CD4-positive, alpha-beta T cell treated with Interferon gamma for 1 hour (primary cell): ENCODE results near the gene CRYAA.
"Not testable (repeated sequence)": the region's sequence is repeated elsewhere in the genome, so short reads cannot be mapped to it uniquely, and the experiment has no call there.

ENCODE experiments used
- DNase-seq: peaks from one replicate; pipeline ENCODE4 v3.0.0-alpha.2; 2020

Gene CRYAA, protein sequence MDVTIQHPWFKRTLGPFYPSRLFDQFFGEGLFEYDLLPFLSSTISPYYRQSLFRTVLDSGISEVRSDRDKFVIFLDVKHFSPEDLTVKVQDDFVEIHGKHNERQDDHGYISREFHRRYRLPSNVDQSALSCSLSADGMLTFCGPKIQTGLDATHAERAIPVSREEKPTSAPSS

DNA sequence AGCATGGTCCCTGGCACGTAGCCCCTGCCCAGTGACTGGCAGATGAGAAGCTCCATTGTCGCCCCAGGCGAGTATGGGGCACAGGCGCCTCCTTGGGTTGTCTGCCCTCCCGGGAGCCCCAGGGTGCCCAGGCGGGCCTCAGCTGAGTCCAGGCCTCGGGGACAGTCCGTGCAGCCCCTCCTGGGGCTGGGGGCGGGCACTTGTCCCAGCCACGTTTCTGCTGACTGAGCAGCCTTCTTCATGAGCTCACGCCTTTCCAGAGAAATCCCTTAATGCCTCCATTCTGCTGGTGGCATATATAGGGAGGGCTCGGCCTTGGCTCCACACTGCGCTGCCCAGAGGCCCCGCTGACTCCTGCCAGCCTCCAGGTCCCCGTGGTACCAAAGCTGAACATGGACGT lies at the start of gene CRYAA:
Gene CRYAA, plus strand, starts transcription at position 301 of the 400 bp plus-strand sequence. Its CDS starts 92 bp downstream, at position 393.
- DNase-seq, result not testable (repeated sequence)

DNA sequence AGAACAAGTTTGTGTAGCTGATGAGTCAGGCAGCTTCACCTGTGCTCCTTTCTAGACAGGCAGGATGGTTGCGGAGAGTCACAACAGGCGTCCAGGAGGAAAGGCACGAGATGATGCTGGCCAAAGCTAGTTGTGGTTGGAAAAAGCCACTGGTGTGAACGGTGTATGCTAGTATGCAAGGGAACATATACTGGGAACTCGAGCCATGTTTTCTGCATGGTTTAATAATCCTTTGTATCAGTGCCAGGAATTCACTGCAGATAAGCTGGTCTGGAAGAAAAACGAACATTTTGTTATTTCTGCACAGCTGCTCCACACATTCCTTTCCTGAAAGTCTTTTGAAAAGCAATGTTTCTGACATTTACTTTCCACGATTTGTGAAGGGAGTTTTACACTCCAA lies 38.7 kb upstream of the CRYAA start:
- DNase-seq, result not testable (repeated sequence)

DNA sequence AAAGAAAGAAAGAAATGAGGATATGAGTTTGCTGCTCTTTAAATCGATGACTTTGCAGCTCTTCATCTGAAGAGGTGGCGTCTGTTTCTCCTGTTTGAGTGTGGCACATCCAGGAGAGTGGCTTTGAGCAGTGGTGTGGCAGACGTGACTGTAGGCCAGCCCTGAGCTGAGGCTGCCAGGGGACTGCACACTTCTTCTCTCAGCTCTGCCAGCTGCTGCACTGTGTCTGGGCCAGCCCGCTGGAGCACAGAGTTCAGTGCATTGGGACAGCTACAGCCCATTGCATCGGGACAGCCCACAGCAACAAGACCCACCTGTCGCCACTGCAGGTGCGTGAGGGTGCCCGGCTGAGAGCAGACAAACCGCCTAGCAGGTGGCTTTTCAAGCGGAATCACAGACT lies 34.3 kb upstream of the CRYAA start:
- DNase-seq, result not testable (repeated sequence)

DNA sequence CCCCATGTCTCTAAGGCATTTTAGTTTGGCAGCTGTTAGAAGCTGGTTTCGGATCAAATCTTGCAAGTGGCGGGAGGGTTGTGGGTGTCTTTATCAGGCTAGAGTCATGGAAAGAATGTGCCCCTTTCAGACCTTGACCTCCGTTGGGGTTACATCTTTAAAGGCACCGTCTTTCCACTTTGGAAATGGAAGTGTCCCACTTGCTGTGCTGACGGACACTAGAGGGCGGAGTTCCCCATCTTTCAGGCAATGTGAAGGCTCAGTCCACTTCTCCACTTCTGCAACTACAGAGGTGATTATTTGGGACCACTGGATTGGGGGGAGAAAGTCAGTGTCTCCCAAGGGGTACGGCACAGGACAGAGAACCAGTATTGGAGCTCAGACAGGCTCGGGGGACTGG lies 29.9 kb upstream of the CRYAA start:
- not testable (repeated sequence) for DNase-seq

DNA sequence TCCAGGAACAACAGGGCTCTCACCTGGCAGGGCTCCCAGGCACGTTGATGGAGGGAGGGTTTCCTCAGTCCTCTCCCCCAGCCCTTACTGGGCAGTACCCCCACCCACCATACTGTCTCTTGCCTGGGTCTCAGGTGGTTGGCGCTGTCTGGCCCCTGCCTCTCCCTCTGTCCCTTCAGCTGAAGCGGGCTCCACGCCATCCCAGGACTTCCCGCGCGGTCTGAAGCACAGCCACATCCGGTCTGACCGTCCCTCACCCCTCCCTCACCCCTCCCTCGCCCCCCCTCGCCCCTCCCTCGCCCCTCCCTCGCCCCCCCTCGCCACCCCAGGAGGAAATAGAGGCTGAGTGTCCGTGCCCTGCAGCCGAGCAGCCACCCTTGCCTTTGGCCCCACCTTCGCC lies 27.4 kb upstream of the CRYAA start:
- not testable (repeated sequence) for DNase-seq

DNA sequence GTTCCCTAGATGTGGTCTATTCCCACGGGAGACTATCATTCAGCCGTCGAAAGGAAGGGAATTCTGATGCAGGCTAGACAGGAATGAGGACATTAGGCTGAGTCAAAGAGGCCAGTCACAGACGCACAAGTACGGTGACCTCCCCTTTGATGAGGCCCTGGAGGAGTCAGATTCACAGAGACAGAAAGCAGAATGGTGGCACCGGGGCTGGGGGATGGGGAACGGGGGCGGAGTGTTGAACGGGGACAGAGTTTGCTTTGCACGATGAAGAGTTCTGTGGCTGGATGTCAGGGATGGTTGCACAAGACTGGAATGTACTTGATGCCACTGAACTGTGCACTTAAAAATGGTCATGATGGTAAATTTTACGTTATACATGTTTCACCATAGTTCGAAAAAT lies 22.2 kb upstream of the CRYAA start:
- DNase-seq, result not testable (repeated sequence)

DNA sequence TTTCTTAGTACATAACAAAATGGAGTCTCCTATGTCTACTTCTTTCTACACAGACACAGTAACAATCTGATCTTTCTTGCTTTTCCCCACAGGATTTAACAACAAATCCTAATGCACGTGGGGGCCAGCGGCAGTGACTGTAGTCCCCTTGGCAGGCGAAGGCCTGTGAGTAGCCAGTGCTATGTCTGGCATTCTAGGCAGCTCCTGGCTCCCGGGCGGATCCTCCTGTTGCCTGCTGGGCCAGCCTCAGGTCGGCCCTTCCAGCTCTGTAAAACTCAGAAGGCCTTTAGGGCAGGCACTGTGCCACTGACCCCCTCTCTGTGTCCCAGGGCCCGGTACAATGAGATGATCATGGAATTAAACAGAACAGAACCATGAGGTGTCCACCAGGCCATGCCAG lies 20.8 kb upstream of the CRYAA start:
- DNase-seq, result not testable (repeated sequence)

DNA sequence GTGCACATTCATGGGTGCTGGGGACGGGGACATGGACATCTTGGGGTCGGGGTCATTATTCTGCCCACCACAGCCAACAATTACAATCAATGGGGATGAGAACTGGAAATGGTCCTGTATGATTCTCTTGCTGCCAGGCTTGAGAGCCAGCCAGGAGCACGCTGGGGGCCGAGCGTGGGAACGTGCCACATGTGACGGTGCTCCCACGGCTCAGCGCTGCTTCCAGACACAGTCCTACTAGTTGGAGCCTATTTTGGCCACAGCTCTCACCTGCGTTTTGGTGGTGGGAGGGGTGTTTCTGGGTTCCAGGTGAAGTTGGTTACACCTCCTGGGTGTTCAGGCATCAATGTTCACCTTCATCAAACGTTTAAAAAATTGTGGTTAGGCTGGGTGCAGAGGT lies 19.5 kb upstream of the CRYAA start:
- DNase-seq, result not testable (repeated sequence)

DNA sequence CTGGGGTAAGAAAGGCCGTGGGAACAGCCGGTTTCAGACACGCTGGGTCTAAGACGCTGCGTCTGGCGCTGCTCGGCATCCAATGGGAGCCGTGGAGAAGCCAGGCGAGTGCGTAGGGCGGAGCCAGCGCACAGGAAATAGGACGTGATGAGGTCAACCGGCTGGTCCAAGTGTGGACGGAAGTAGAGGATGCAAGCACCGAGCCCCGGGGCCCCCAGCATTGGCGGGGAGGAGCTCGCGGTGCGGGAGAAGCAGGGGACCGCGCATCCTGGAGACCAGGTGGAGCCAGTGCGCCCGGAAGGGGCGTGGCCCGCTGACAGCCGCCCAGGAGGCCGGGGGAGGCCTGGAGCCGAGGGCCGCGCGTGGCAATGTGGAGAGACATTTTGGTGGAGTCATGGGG lies 15.2 kb upstream of the CRYAA start:
- not testable (repeated sequence) for DNase-seq

DNA sequence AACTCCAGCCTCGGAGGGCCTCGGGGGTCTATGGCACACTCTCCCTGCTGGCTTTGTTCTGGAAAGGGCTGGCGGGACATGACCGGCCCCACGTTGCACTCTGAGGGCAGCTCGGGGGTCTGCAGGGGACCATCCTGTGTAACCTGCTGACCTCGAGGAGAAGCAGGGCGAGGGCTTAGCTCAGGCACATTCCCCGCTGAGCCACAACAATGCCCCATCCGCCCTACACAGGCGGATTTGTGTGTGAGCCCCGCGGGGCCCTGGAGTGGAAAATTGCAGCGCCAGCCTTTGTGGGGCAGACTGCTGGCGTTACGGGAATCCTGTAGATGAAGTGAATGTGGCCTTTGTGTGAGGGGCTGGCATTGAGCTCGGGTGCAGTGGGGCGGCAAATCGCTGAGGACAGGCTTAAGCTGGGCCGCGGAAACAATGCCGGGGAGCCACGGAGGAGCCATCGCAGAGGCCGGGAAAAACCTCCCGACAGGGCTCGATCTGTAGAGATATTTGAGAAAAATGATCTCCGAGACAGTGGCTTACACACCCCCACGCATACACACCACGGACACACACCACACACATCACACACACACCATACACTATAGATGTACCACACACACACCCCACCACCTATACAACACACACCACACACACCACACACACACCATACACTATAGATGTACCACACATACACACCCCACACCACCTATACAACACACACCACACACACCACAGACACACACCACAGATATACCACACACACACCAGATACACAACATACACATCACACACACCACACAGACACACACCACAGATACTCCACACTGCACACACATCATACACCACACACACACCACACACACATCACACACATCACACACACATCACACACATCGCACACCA lies 9.3 kb upstream of the CRYAA start:
- DNase-seq, result not testable (repeated sequence)

DNA sequence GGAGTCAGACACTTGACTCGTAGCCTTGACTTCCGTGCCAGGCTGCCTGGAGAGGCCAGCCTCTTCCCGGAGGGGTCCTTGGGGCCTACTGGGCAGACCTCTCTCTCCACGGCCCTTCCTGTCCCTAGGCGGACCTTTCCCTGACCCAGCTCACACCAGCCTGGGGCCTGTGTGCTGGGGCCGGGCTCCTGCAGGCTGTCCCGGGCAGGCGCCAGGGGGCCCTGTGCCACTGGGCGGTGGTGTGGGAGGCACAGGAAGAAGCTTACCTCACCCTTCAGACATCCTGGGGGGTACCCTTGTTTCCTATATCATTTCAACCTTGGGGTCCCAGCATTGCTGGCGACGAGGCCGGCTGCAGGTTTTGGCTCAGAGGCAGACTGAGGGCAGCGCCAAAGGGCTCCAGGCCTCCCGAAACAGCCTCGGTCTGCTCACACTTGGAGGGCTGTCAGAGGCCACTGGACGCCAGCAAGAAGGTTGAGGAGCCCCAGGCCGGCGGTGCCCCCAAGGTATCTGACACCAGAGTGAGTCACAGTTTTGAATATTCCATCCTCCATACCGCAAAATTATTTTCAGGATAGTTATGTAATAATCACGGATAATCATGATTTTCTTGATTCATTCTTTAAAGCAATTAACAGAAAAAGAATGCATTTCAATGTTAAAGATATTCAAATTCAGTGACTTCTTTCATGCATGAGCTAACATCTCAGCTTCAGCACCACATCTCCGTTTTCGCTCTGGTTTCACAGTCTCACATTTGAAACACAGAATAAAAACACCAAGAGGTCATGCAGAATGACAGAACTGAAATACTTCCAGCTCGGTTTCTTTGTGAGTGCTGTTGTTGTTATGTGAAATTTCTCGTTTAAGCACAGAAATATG lies 6.7 kb upstream of the CRYAA start:
- DNase-seq, result not testable (repeated sequence)

DNA sequence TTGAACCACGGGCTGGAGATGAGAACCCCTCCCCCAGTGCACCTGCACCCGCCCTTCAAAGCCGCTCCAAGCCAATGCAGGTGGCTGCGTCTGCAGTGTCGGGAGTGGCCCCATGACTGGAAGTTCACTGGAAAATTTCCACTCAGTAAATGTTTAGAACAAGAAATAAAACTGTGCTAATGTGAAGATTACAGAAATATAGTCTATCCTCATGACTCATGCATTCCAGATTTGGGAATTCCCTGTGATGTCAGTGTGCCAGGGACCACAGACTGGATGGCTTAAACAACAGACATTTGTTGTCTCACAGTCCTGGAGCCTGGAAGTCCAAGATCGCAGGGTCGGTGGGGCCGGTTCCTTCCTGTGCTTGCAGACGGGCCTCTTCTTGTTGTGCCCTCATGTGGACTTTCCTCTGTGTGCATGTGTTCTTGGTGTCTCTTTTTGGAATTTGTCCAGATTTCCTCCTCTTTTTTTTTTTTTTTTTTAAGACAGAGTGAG lies 6.1 kb upstream of the CRYAA start:
- DNase-seq, result not testable (repeated sequence)

DNA sequence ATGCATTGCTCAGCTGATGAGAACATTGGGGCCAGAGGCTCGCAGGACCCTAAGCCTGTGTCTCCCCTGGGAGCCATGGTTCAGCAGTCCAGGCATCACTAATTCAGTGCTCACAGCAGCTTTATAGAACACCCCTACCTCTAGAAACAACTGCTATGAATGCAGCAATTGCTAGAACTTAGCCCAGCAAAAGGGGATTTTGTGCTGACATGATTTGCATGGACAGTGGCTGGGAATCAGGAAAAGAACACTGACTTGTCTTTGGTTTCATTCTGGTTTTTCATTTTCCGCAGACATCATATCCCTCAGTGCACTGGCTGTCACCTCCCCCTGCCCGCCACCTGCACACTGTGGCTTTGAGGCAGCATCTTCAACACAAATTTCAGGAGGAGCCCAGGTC lies 4.0 kb upstream of the CRYAA start:
- not testable (repeated sequence) for DNase-seq

DNA sequence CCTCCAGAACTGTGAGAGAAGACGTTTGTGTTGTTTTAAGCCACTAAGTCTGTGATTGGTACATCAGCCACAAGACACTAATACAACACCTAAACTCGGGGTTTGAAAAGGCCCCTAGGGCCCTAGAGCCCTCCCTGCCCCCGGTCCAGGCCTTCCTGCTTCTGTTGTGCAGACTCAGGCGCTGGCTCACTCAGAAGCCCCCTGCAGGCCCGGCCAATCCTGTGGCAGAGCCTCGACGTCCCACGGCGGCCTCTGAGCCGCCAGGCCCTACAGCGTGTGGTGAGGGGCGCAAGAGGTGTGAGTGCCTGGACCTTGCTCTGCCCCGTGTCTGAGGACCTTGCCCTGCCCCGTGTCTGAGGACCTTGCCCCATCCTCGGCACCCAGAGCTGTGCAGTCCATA lies 3.1 kb upstream of the CRYAA start:
- not testable (repeated sequence) for DNase-seq

DNA sequence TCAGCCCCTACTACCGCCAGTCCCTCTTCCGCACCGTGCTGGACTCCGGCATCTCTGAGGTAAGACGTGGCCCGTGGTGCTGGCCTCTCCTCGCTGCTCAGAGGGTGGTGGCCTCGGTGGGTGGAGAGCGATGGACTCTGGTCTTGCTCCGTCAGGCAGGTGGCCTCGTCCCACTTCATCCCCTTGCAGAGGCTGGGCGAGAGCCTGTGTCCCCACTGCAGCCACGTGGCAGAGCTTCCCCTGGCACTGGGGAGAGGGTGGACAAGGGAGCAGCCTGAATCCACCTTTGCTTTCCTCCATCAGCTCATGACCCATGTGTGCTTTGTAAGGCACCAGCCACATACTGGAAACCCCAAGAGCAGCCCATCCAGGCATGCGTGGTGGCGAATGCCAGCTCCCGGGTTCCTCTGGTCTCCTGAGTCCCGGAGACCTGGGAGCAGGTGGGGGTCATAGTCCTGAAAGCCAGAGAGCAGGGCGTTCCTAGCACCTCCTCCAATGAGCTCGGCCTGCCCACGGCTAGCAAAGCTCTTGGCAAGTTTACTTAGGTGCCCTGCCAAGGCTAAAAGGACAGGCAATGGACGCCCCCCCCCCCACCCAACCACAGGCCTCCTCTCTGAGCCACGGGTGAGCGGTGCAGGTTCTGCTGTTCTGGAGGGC lies 550 bp downstream of the CRYAA start:
- not testable (repeated sequence) for DNase-seq

DNA sequence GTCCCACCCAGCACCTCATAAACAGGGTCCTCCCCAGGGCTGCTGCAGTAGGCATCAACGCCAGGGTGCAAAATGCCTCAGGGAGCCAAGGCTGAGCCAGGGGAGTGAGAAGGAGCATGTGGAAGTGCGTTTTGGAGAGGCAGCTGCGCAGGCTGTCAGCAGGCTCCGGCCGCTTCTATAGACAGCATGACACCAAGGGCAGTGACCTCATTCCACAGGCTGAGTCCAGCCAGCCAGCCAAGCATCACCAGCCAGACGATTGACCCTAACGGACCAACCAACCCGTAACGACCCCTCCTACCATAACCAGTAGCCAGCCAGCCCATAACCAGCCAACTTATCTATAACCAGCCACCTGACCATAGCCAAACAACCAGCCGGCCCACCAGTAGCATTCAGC lies 1.1 kb downstream of the CRYAA start:
- not testable (repeated sequence) for DNase-seq

DNA sequence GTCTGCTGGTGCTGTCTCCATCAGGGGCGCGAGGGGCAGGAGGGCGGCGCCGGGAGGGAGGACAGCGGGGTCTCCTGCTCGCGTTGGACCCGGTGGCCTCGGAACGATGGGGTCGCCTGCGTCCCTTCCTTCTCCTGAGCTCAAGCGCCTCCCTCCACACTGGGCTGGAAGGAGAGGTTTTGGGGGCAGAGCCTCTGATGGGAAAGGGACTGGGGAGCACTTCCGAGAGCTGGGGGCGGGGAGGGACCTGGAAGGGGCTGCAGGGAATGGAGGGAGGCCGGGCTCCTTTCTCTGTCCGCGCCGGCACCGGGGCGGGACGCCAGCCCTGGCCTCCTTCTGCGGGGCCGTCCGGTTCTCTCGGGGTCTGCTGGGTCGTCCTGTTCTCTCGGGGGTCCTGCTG lies 4.0 kb downstream of the CRYAA start:
- DNase-seq, result not testable (repeated sequence)

DNA sequence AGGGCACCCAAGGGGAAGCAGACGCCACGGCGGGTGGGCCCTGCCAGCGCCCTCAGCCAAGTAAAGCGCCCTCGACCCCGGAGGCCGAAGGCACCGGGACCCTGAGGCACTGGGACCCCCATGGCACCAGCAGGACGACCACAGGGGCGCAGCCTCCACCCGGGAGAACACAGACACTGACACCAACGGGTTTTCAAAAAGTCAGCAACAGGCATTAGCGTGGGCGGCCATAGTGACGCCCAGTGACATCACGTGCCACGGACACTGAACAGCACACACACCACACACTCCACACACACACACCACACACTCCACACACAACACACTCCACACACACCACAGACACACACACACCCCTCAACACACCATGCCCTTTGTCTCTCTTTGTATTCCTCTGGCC lies 4.6 kb downstream of the CRYAA start:
- not testable (repeated sequence) for DNase-seq

DNA sequence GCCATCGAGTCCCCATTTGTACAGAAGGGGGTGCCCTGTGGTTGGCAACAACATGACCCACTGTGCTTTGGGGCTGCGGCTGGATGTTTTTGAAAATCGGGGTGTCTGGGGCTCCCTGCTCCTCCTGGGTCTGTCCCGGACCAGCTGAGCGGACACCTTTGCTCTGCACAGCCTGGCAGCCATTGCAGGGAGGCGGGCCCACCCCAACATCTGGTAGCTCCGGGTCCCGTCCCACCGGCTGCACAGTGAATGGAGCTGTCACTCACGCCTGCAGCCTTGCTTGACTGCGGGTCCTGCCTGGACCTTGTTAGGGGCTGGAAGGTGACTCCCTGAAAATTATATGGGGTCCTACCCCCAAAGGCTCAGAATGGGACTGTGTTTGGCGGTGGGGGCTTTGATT lies 5.1 kb downstream of the CRYAA start:
- not testable (repeated sequence) for DNase-seq

DNA sequence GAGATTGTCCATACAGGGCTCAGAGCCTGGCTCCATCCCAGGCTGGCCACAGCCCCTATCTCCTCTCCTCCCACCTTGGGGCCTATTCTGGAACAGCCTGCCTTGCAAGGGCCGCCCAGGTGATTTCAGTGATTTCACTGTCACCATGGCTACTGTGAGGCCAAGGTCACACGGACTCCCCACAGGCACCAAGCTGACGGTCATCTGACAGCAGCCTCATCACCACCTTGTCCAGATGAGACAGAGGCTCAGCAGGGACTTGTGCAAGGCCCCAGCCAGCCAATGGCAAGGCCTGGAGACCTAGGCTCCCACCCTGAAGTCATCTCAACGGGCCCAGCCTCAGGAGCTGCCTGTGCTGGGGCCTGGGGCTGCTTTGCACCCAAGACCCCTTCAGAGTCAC lies 6.2 kb downstream of the CRYAA start:
- not testable (repeated sequence) for DNase-seq

DNA sequence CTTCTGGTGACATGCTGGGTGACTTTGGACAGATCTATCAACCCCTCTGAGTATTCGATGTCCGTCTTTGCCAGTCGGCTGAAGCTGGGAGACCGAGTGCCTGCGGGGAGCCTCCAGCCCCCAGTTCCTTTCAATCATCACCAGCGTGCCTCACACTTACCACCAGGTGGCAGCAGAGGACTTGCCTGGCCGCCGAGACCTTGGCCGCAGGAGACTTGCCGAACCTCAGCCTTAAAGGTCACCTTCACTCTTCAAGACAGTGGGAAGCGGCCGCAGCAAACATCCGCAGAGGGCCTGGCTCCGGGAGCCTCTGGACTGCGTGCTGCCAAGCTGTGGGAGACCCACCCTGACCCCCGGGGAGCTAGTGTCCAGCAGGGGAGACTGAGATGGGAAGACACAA lies 7.8 kb downstream of the CRYAA start:
- not testable (repeated sequence) for DNase-seq
